GM10248 (cell line): ENCODE data around the gene HIP1R.

Experiments
- CTCF ChIA-PET: fragments of 300-600 bp; sonication (Branson Sonifier 250); formaldehyde crosslinking; extraction: SDS; loops from one replicate; lab custom pipeline; 2021; ENCODE audit warnings: antibody characterized with exemption; lab: Yijun Ruan, JAX
- POLR2A ChIA-PET: fragments of 350-650 bp; sonication (Branson Sonifier 250); formaldehyde crosslinking; extraction: SDS; loops from one replicate; lab custom pipeline; 2020; ENCODE audit warnings: antibody characterized with exemption; lab: Yijun Ruan, JAX
- DNase-seq: peaks from one replicate; pipeline ENCODE4 v3.0.0; 2012; ENCODE audit errors: extremely low spot score
- CTCF ChIP-seq: IDR thresholded peaks from 2 replicates; pipeline ENCODE4 v1.5.1; 2012; ENCODE audit warnings: mild to moderate bottlenecking, low read depth; ENCODE audit errors: extremely low read depth, missing control alignments, control extremely low read depth

Gene HIP1R

GRCh38 chr12:122884091-122884826, 49.0 kb downstream of the HIP1R start:
- no peak for DNase-seq
- POLR2A ChIA-PET, result no interaction called here
- CTCF ChIA-PET, result interaction anchor here (0.6 to 5.5 kb wide), 5 partner anchors 13 to 90 kb away, joined by 3 to 36 read pairs (median 3); no protein-coding TSS in a partner anchor
- no peak for TF ChIP-seq CTCF

- CTCF ChIA-PET, result interaction anchor here (0.6 to 3.1 kb wide), 3 partner anchors 13 to 47 kb away, joined by 3 to 14 read pairs (median 3); no protein-coding TSS in a partner anchor
- TF ChIP-seq CTCF, result no peak
- POLR2A ChIA-PET, result no interaction called here
- DNase-seq, result no peak
Observed at GRCh38 chr12:122884860-122885259, 49.6 kb downstream of the HIP1R start.

GRCh38 chr12:122886161-122886560, 50.9 kb downstream of the HIP1R start:
- DNase-seq, result no peak
- POLR2A ChIA-PET, result interaction anchor here (0.7 kb wide), 1 partner anchor 22 kb away, joined by 7 read pairs; no protein-coding TSS in a partner anchor
- CTCF ChIA-PET, result interaction anchor here (0.9 kb wide), 1 partner anchor 9 kb away, joined by 5 read pairs; no protein-coding TSS in a partner anchor
- no peak for TF ChIP-seq CTCF

- POLR2A ChIA-PET, result interaction anchor here (0.6 kb wide), 1 partner anchor 241 kb away, joined by 4 read pairs; no protein-coding TSS in a partner anchor
- TF ChIP-seq CTCF, result no peak
- CTCF ChIA-PET, result interaction anchor here (1.4 to 2.0 kb wide), 4 partner anchors 7 to 46 kb away, joined by 3 to 10 read pairs (median 6); no protein-coding TSS in a partner anchor
- peak; percentile 56 for DNase-seq
Observed at GRCh38 chr12:122886851-122887818, 51.9 kb downstream of the HIP1R start.

- POLR2A ChIA-PET, result no interaction called here
Observed at GRCh38 chr12:122887819-122888212, 52.6 kb downstream of the HIP1R start.

More at GRCh38 chr12:122887819-122888212, 52.6 kb downstream of the HIP1R start:
- no peak for TF ChIP-seq CTCF
- CTCF ChIA-PET, result interaction anchor here (0.9 to 2.0 kb wide), 6 partner anchors 8 to 45 kb away, joined by 3 to 10 read pairs (median 4); no protein-coding TSS in a partner anchor
- no peak for DNase-seq
